Endothelial cell of umbilical vein (primary cell): Measurements from ENCODE around the gene RNF214. TPM values are rescaled to one million over a fixed set of nuclear protein-coding genes. Genes with fewer than 3 reads are reported as not detected.

Source experiments
- BruUV-seq: library from RNA; stranded (reverse); fragments of 400-500 nt; replicated peaks from 2 replicates; lab custom pipeline; 2021; lab: Mats Ljungman, UMichigan
- CTCF ChIA-PET: fragments of 300-600, 350-600 bp; sonication (Branson Sonifier 250); formaldehyde crosslinking; loops from one replicate; lab custom pipeline; 2021; ENCODE audit warnings: antibody characterized with exemption, inconsistent platforms; lab: Charles Lee
- POLR2A ChIA-PET: fragments of 300-600, 350-600 bp; sonication (Branson Sonifier 250); formaldehyde crosslinking; loops from one replicate; lab custom pipeline; 2021; ENCODE audit warnings: antibody characterized with exemption, inconsistent platforms; lab: Charles Lee
- DNase-seq: peaks from one replicate; pipeline ENCODE4 v3.0.0-alpha.2; 2011; ENCODE audit warnings: low read depth, low spot score
- FAIRE-seq: peaks from 2 replicates; lab custom pipeline; 2011; peaks lifted over from hg19 to GRCh38; lab: Jason Lieb, UNC
- H2AFZ ChIP-seq: 2 replicates; pipeline ENCODE4 v1.6.0; 2012; ENCODE audit warnings: low read depth, low read length, control low read depth, inconsistent platforms
- H3K27ac ChIP-seq: 2 replicates; pipeline ENCODE4 v1.5.1; 2011; ENCODE audit warnings: low read depth, mild to moderate bottlenecking, control low read depth, low read length, moderate library complexity; ENCODE audit not compliant: insufficient read depth
- H3K27me3 ChIP-seq, 2 experiments: 2 replicates each; pipeline versions ENCODE4 v1.6.0 to v1.6.1; 2011; ENCODE audit warnings: low read length in 2 of 2, mixed read lengths in 1 of 2; ENCODE audit not compliant: control insufficient read depth in 2 of 2, insufficient read depth in 2 of 2
- H3K36me3 ChIP-seq, 2 experiments: 2 replicates in 1 of 2; 3 replicates in 1 of 2; pipeline ENCODE4 v1.5.1; 2011; ENCODE audit warnings: low read length in 2 of 2, mild to moderate bottlenecking in 1 of 2, moderate library complexity in 1 of 2; ENCODE audit not compliant: control insufficient read depth in 2 of 2, insufficient read depth in 2 of 2; ENCODE audit errors: extremely low read depth in 1 of 2
- H3K4me1 ChIP-seq: 3 replicates; pipeline ENCODE4 v1.5.1; 2011; ENCODE audit warnings: mild to moderate bottlenecking, low read length; ENCODE audit not compliant: control insufficient read depth, insufficient read depth; ENCODE audit errors: extremely low read depth
- H3K4me2 ChIP-seq: 2 replicates; pipeline ENCODE4 v1.6.1; 2011; ENCODE audit warnings: low read length, control low read depth, mixed read lengths; ENCODE audit not compliant: insufficient read depth
- H3K4me3 ChIP-seq, 3 experiments: fragments of 200-600 bp in 1 of 3; sonication (generic), shearing (Covaris generic) in 1 of 3; replicated peaks in 1 of 3; 2 replicates each; pipeline ENCODE4 v1.5.1; 2011 to 2016; ENCODE audit warnings: control low read depth in 3 of 3, low read length in 3 of 3, mild to moderate bottlenecking in 2 of 3, inconsistent platforms in 1 of 3, low read depth in 1 of 3, moderate library complexity in 1 of 3; ENCODE audit not compliant: insufficient read depth in 1 of 3
- H3K79me2 ChIP-seq: 2 replicates; pipeline ENCODE4 v1.6.0; 2012; ENCODE audit warnings: low read length, inconsistent platforms; ENCODE audit not compliant: control insufficient read depth, insufficient read depth
- H3K9ac ChIP-seq: replicated peaks from 2 replicates; pipeline ENCODE3; 2011; ENCODE audit warnings: low read length, control low read depth; ENCODE audit not compliant: insufficient read depth; ENCODE audit errors: extremely low read depth
- H3K9me1 ChIP-seq: replicated peaks from 3 replicates; pipeline ENCODE4 v1.6.0; 2011; ENCODE audit warnings: mild to moderate bottlenecking, low read length; ENCODE audit not compliant: control insufficient read depth, insufficient read depth; ENCODE audit errors: extremely low read depth
- H3K9me3 ChIP-seq: replicated peaks from 2 replicates; pipeline ENCODE4 v1.5.1; 2012; ENCODE audit warnings: low read length, inconsistent platforms; ENCODE audit not compliant: control insufficient read depth, insufficient read depth
- H4K20me1 ChIP-seq: replicated peaks from 2 replicates; pipeline ENCODE3; 2011; ENCODE audit warnings: mild to moderate bottlenecking, low read length; ENCODE audit not compliant: control insufficient read depth, insufficient read depth; ENCODE audit errors: extremely low read depth
- CTCF ChIP-seq, 2 donors: IDR thresholded peaks; 1 replicate in 1 of 2; 2 replicates in 1 of 2; pipeline ENCODE4 v1.5.1; 2011; ENCODE audit warnings: low read length in 2 of 2, mild to moderate bottlenecking in 2 of 2, moderate library complexity in 2 of 2, control low read depth in 1 of 2, inconsistent platforms in 1 of 2, low read depth in 1 of 2; ENCODE audit not compliant: insufficient read depth in 1 of 2; ENCODE audit errors: extremely low read depth in 1 of 2
- EZH2 ChIP-seq: IDR thresholded peaks from 2 replicates; pipeline ENCODE4 v1.6.1; 2012; ENCODE audit warnings: borderline replicate concordance, low read depth, mild to moderate bottlenecking, moderate library complexity, low read length, inconsistent platforms; ENCODE audit not compliant: severe bottlenecking
- FOS ChIP-seq: IDR thresholded peaks from 2 replicates; pipeline ENCODE4 v1.6.1; 2011; ENCODE audit warnings: mild to moderate bottlenecking, low read length, moderate library complexity, borderline replicate concordance; ENCODE audit not compliant: insufficient read depth
- GATA2 ChIP-seq: IDR thresholded peaks from 2 replicates; pipeline ENCODE4 v1.7.0; 2011; ENCODE audit warnings: low read depth, mild to moderate bottlenecking, moderate library complexity, mixed read lengths, low read length; ENCODE audit not compliant: insufficient read length, insufficient read depth
- JUN ChIP-seq: IDR thresholded peaks from 2 replicates; pipeline ENCODE4 v1.6.1; 2011; ENCODE audit warnings: borderline replicate concordance, low read depth; ENCODE audit not compliant: insufficient read length, insufficient read depth
- MAX ChIP-seq: IDR thresholded peaks from 2 replicates; pipeline ENCODE4 v1.6.1; 2011; ENCODE audit not compliant: insufficient read depth, insufficient read length
- MYC ChIP-seq: IDR thresholded peaks from one replicate; pipeline ENCODE4 v1.6.1; 2011; ENCODE audit warnings: mild to moderate bottlenecking, low read depth, low read length
- POLR2A ChIP-seq: IDR thresholded peaks from 2 replicates; pipeline ENCODE4 v1.6.1; 2012; ENCODE audit warnings: low read depth, mild to moderate bottlenecking, control low read depth, low read length
- POLR2AphosphoS5 ChIP-seq: IDR thresholded peaks from 2 replicates; pipeline ENCODE4 v1.6.1; 2012; ENCODE audit warnings: low read depth, mild to moderate bottlenecking, control low read depth, low read length, moderate library complexity; ENCODE audit not compliant: insufficient read depth
- dilution Hi-C: fragments of 300-500 bp; cut with MboI; formaldehyde crosslinking; loops from one replicate; pipeline ENCODE4 v1.15.0; 2019; ENCODE audit warnings: low sequenced_read_pairs; ENCODE audit not compliant: extremely low pct_ligation_motif_present
- intact Hi-C: fragments of 100-400 bp; cut with micrococcal nuclease; formaldehyde crosslinking; loops from one replicate; pipeline ENCODE4 v1.10.0; 2022
- polyA plus RNA-seq, 4 experiments: library from polyadenylated mRNA; depleted of rRNA in 3 of 4; stranded (reverse) in 3 of 4; unstranded in 1 of 4; fragments of >200 nt; gene quantifications; 2 replicates each; pipeline versions ENCODE4 v1.2.1 to v1.2.3, GENCODE V29; 2011 to 2012; ENCODE audit warnings: missing spikeins in 1 of 4
- total RNA-seq: library from RNA; stranded (reverse); gene quantifications from 2 replicates; pipeline ENCODE4 v1.2.3, GENCODE V29; 2021

The RNF214 gene
- total and polyA plus RNA-seq, 2 donors (not counting 3 experiments of a cell fraction or from before 2014, with no cell fraction given) = 24.3 to 28.2 TPM

- Histone ChIP-seq H3K27me3 (no peaks in the 10 kb centered on the region), H4K20me1 (no peaks in the 10 kb centered on the region), H3K9me3 (no peaks in the 10 kb centered on the region), H3K9ac (no peak overlapping the region), H3K9me1 (no peaks in the 10 kb centered on the region), H3K4me2 (no peak overlapping the region), H3K79me2 (no peaks in the 10 kb centered on the region), H2AFZ (no peak overlapping the region), H3K36me3 (peaks cover 0 to 32% of the 10 kb centered on the region in 2 experiments), H3K4me3 (no peak overlapping the region), H3K27ac (no peak overlapping the region), H3K4me1 (no peaks in the 10 kb centered on the region)
- TF ChIP-seq JUN (no peak), POLR2A (no peak), CTCF (IDR thresholded peaks at IDR 0.05; ENCODE audit: extremely low read depth in 1 of 2, insufficient read depth in 1 of 2, low read depth in 1 of 2, low read length in 2 of 2) (no peak), POLR2AphosphoS5 (no peak), FOS (no peak)
- BruUV-seq = no TSS peak
- dilution Hi-C loops (no loop called here), intact Hi-C loops (no loop called here)
- DNase-seq (no peak), FAIRE-seq (no peak)
- CTCF ChIA-PET = no interaction called here
- POLR2A ChIA-PET = no interaction called here
Measured at GRCh38 chr11:117186431-117186761, 46.1 kb upstream of the RNF214 start.

GRCh38 chr11:117187007-117187406 lies 45.5 kb upstream of the RNF214 start:
- H3K4me3 ChIP-seq = no peak overlapping the region
- ChIA-PET POLR2A (no interaction called here), CTCF (no interaction called here)
- BruUV-seq = no TSS peak
- no peaks in the 10 kb centered on the region for H3K9me1 ChIP-seq
- H3K27me3 ChIP-seq = no peaks in the 10 kb centered on the region
- no peaks in the 10 kb centered on the region for H4K20me1 ChIP-seq
- DNase-seq = no peak
- intact Hi-C loops = no loop called here
- no peaks in the 10 kb centered on the region for H3K4me1 ChIP-seq
- FAIRE-seq = no peak
- peaks cover 0 to 35% of the 10 kb centered on the region in 2 experiments for H3K36me3 ChIP-seq
- H2AFZ ChIP-seq = no peak overlapping the region
- dilution Hi-C loops = no loop called here
- TF ChIP-seq EZH2 (no peak), POLR2A (no peak), POLR2AphosphoS5 (no peak), GATA2 (no peak), CTCF (IDR thresholded peaks at IDR 0.05; ENCODE audit: extremely low read depth in 1 of 2, insufficient read depth in 1 of 2, low read depth in 1 of 2, low read length in 2 of 2) (no peak), FOS (no peak), MAX (no peak), MYC (no peak), JUN (no peak)
- no peak overlapping the region for H3K4me2 ChIP-seq
- no peak overlapping the region for H3K9ac ChIP-seq
- no peaks in the 10 kb centered on the region for H3K9me3 ChIP-seq
- no peaks in the 10 kb centered on the region for H3K79me2 ChIP-seq
- no peak overlapping the region for H3K27ac ChIP-seq
